HEK293 (cell line): ENCODE results near the gene TEFM.
A peak's percentile ranks its signal among the peaks of the same experiment; 100 is the strongest.

Experiments used
- CTCF ChIP-seq: fragments of 450-650 bp; formaldehyde crosslinking; IDR thresholded peaks from 2 replicates; pipeline ENCODE4 v1.5.1; 2016; ENCODE audit warnings: missing biosample characterization, missing genetic modification characterization
- INSM2 ChIP-seq: fragments of 450-650 bp; formaldehyde crosslinking; IDR thresholded peaks from 2 replicates; pipeline ENCODE4 v1.5.1; 2016; ENCODE audit warnings: missing biosample characterization, missing genetic modification characterization
- KLF10 ChIP-seq: fragments of 450-650 bp; IDR thresholded peaks from 2 replicates; pipeline ENCODE4 v1.5.1; 2018; ENCODE audit warnings: missing biosample characterization, mild to moderate bottlenecking, missing genetic modification characterization
- KLF17 ChIP-seq: fragments of 450-650 bp; formaldehyde crosslinking; IDR thresholded peaks from 2 replicates; pipeline ENCODE4 v1.5.1; 2016; ENCODE audit warnings: missing biosample characterization, missing genetic modification characterization
- KLF9 ChIP-seq: fragments of 450-650 bp; formaldehyde crosslinking; IDR thresholded peaks from 2 replicates; pipeline ENCODE4 v1.5.1; 2016; ENCODE audit warnings: missing biosample characterization, missing genetic modification characterization, low read depth
- ZBTB8A ChIP-seq: fragments of 450-650 bp; formaldehyde crosslinking; IDR thresholded peaks from 2 replicates; pipeline ENCODE4 v1.5.1; 2016; ENCODE audit warnings: missing biosample characterization, missing genetic modification characterization
- ZNF112 ChIP-seq: fragments of 450-650 bp; formaldehyde crosslinking; IDR thresholded peaks from 2 replicates; pipeline ENCODE4 v1.5.0; 2017; ENCODE audit warnings: missing biosample characterization, missing genetic modification characterization
- ZNF174 ChIP-seq: fragments of 450-650 bp; formaldehyde crosslinking; IDR thresholded peaks from 2 replicates; pipeline ENCODE4 v1.5.0; 2017; ENCODE audit warnings: missing biosample characterization, mild to moderate bottlenecking, missing genetic modification characterization
- ZNF335 ChIP-seq: fragments of 450-650 bp; formaldehyde crosslinking; conservative IDR thresholded peaks from 2 replicates; pipeline ENCODE4 v1.5.1; 2016; ENCODE audit warnings: missing biosample characterization, missing genetic modification characterization
- ZNF398 ChIP-seq: fragments of 450-650 bp; formaldehyde crosslinking; IDR thresholded peaks from 2 replicates; pipeline ENCODE4 v1.5.1; 2017; ENCODE audit warnings: missing biosample characterization, missing genetic modification characterization
- ZNF488 ChIP-seq: fragments of 450-650 bp; formaldehyde crosslinking; IDR thresholded peaks from 2 replicates; pipeline ENCODE4 v1.5.1; 2016; ENCODE audit warnings: missing biosample characterization, missing genetic modification characterization
- ZNF521 ChIP-seq: fragments of 450-650 bp; formaldehyde crosslinking; IDR thresholded peaks from 2 replicates; pipeline ENCODE4 v1.5.1; 2017; ENCODE audit warnings: missing biosample characterization, mild to moderate bottlenecking, missing genetic modification characterization
- ZNF561 ChIP-seq: fragments of 450-650 bp; IDR thresholded peaks from 2 replicates; pipeline ENCODE4 v1.5.1; 2018; ENCODE audit warnings: missing biosample characterization, missing genetic modification characterization, borderline replicate concordance
- ZNF621 ChIP-seq: fragments of 450-650 bp; formaldehyde crosslinking; IDR thresholded peaks from 2 replicates; pipeline ENCODE4 v1.5.1; 2017; ENCODE audit warnings: missing biosample characterization, missing genetic modification characterization
- ZNF639 ChIP-seq: fragments of 450-650 bp; formaldehyde crosslinking; IDR thresholded peaks from 2 replicates; pipeline ENCODE4 v1.5.1; 2016; ENCODE audit warnings: missing biosample characterization, missing genetic modification characterization
- ZNF707 ChIP-seq: fragments of 450-650 bp; formaldehyde crosslinking; IDR thresholded peaks from 2 replicates; pipeline ENCODE4 v1.5.1; 2016; ENCODE audit warnings: missing biosample characterization, missing genetic modification characterization
- ZSCAN16 ChIP-seq: fragments of 450-650 bp; formaldehyde crosslinking; IDR thresholded peaks from 2 replicates; pipeline ENCODE4 v1.5.1; 2016; ENCODE audit warnings: missing biosample characterization, missing genetic modification characterization

Gene TEFM

GRCh38 chr17:30906101-30906911 is at the start of gene TEFM (continued):
- TF ChIP-seq INSM2 = peak; percentile 89
- TF ChIP-seq ZNF174 (tag by site-specific recombination) = no peak
- TF ChIP-seq ZNF621 = no peak
- TF ChIP-seq ZNF488 (tag by site-specific recombination) = no peak
- TF ChIP-seq KLF17 (tag by site-specific recombination) = peak; percentile 98
- no peak for TF ChIP-seq ZNF112
- no peak for TF ChIP-seq ZNF398 (tag by site-specific recombination)
- peak; percentile 92 for TF ChIP-seq ZBTB8A (tag by site-specific recombination)
- 0 out of 2 replicates have a peak, but pooled peaks have one; percentile 30 for TF ChIP-seq ZNF707
- TF ChIP-seq ZNF521 = no peak
- peak; percentile 98 for TF ChIP-seq ZNF639
- peak; percentile 82 for TF ChIP-seq KLF9 (tag by site-specific recombination)
- peak; percentile 71 for TF ChIP-seq KLF10 (tag by site-specific recombination)
- peak; percentile 95 for TF ChIP-seq ZNF335 (tag by site-specific recombination)
- TF ChIP-seq CTCF = peak; percentile 67
- TF ChIP-seq ZSCAN16 (tag by site-specific recombination) = peak; percentile 45; the same call in 1 of the 2 replicates
- TF ChIP-seq ZNF561 (tag by site-specific recombination) = peak; percentile 97
